ENCODE data around the gene RNASEH2B. TPM values are rescaled to one million over a fixed set of nuclear protein-coding genes. Genes with fewer than 3 reads are reported as not detected.

RNASEH2B gene
- total RNA-seq, 1 experiment from 2014 or later: 28.1 TPM

DNA sequence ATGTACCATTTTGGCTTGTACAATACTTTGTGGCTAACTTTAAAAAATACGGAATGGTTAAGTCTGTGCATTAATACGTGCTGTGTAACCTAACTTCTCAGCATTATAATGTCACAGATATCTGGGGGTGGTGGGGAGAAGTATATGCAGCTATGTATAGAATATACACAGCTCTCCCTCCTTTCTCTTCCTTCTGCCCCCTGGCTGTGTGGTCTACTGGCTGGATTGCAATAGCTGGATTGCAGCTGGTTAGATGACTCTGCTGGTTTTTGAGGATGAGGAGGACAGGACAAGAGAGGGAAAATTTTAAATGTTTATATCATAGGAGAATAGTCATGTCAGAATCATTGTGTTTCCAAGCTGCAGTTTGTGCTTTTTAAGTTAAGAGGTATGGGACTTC lies 9.7 kb downstream of the RNASEH2B start:
- H3K9me3 Mint-ChIP-seq (ENCODE audit: low read depth, unreplicated experiment): peaks cover 7% of the 10 kb centered on the region
- no TSS peak for BruUV-seq (replicated peaks)
- no peak overlapping the region for H3K4me3 Mint-ChIP-seq (ENCODE audit: low read depth, unreplicated experiment)
- TF ChIP-seq, protein P1, sequence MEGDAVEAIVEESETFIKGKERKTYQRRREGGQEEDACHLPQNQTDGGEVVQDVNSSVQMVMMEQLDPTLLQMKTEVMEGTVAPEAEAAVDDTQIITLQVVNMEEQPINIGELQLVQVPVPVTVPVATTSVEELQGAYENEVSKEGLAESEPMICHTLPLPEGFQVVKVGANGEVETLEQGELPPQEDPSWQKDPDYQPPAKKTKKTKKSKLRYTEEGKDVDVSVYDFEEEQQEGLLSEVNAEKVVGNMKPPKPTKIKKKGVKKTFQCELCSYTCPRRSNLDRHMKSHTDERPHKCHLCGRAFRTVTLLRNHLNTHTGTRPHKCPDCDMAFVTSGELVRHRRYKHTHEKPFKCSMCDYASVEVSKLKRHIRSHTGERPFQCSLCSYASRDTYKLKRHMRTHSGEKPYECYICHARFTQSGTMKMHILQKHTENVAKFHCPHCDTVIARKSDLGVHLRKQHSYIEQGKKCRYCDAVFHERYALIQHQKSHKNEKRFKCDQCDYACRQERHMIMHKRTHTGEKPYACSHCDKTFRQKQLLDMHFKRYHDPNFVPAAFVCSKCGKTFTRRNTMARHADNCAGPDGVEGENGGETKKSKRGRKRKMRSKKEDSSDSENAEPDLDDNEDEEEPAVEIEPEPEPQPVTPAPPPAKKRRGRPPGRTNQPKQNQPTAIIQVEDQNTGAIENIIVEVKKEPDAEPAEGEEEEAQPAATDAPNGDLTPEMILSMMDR (IDR thresholded peaks at IDR 0.05; ENCODE audit: unreplicated experiment): no peak
- intact Hi-C loops (cut with micrococcal nuclease; ENCODE audit: unreplicated experiment): loop anchor here (10.0 kb wide), 1 partner anchor 944 kb away; no protein-coding TSS in a partner anchor
- DNase-seq: no peak
- H3K27me3 Mint-ChIP-seq (ENCODE audit: unreplicated experiment): no peaks in the 10 kb centered on the region
- no peak overlapping the region for H3K27ac Mint-ChIP-seq (ENCODE audit: unreplicated experiment)
- no peaks in the 10 kb centered on the region for H3K36me3 Mint-ChIP-seq (ENCODE audit: insufficient read depth, unreplicated experiment)
- CTCF ChIA-PET: no interaction called here
- peaks cover 13% of the 10 kb centered on the region for H3K4me1 Mint-ChIP-seq (ENCODE audit: low read depth, unreplicated experiment)

- Mint-ChIP-seq H3K27me3 (ENCODE audit: unreplicated experiment) (no peaks in the 10 kb centered on the region), H3K9me3 (ENCODE audit: low read depth, unreplicated experiment) (peaks cover 7% of the 10 kb centered on the region), H3K4me3 (ENCODE audit: low read depth, unreplicated experiment) (no peak overlapping the region), H3K36me3 (ENCODE audit: insufficient read depth, unreplicated experiment) (no peaks in the 10 kb centered on the region), H3K4me1 (ENCODE audit: low read depth, unreplicated experiment) (no peaks in the 10 kb centered on the region), H3K27ac (ENCODE audit: unreplicated experiment) (no peak overlapping the region)
- no peak for DNase-seq
- BruUV-seq (replicated peaks): no TSS peak
- CTCF ChIA-PET: no interaction called here
- TF ChIP-seq, protein P1 (IDR thresholded peaks at IDR 0.05; ENCODE audit: unreplicated experiment): no peak
- intact Hi-C loops (cut with micrococcal nuclease; ENCODE audit: unreplicated experiment): no loop called here
Measured at GRCh38 chr13:50921706-50922105, 12.1 kb downstream of the RNASEH2B start.

GRCh38 chr13:50923272-50923671 lies 13.7 kb downstream of the RNASEH2B start:
- intact Hi-C loops (cut with micrococcal nuclease; ENCODE audit: unreplicated experiment): no loop called here
- TF ChIP-seq, protein P1 (IDR thresholded peaks at IDR 0.05; ENCODE audit: unreplicated experiment): no peak
- Mint-ChIP-seq H3K36me3 (ENCODE audit: insufficient read depth, unreplicated experiment) (no peaks in the 10 kb centered on the region), H3K9me3 (ENCODE audit: low read depth, unreplicated experiment) (peaks cover 7% of the 10 kb centered on the region), H3K4me1 (ENCODE audit: low read depth, unreplicated experiment) (no peaks in the 10 kb centered on the region), H3K27me3 (ENCODE audit: unreplicated experiment) (no peaks in the 10 kb centered on the region), H3K27ac (ENCODE audit: unreplicated experiment) (no peak overlapping the region), H3K4me3 (ENCODE audit: low read depth, unreplicated experiment) (no peak overlapping the region)
- BruUV-seq (replicated peaks): no TSS peak
- no peak for DNase-seq
- CTCF ChIA-PET: no interaction called here

- no TSS peak for BruUV-seq (replicated peaks)
- TF ChIP-seq, protein P1 (IDR thresholded peaks at IDR 0.05; ENCODE audit: unreplicated experiment): no peak
- no peak overlapping the region for H3K27ac Mint-ChIP-seq (ENCODE audit: unreplicated experiment)
- H3K4me3 Mint-ChIP-seq (ENCODE audit: low read depth, unreplicated experiment): no peak overlapping the region
- intact Hi-C loops (cut with micrococcal nuclease; ENCODE audit: unreplicated experiment): no loop called here
- CTCF ChIA-PET: no interaction called here
- no peaks in the 10 kb centered on the region for H3K4me1 Mint-ChIP-seq (ENCODE audit: low read depth, unreplicated experiment)
- peaks cover 7% of the 10 kb centered on the region for H3K9me3 Mint-ChIP-seq (ENCODE audit: low read depth, unreplicated experiment)
- no peaks in the 10 kb centered on the region for H3K36me3 Mint-ChIP-seq (ENCODE audit: insufficient read depth, unreplicated experiment)
- no peak for DNase-seq
- H3K27me3 Mint-ChIP-seq (ENCODE audit: unreplicated experiment): no peaks in the 10 kb centered on the region
Measured at GRCh38 chr13:50924025-50924424, 14.4 kb downstream of the RNASEH2B start.
